ENCODE data around the gene NLRP8.
"Not testable (repeated sequence)": the region's sequence is repeated elsewhere in the genome, so short reads cannot be mapped to it uniquely, and the experiment has no call there.

NLRP8 gene

DNA sequence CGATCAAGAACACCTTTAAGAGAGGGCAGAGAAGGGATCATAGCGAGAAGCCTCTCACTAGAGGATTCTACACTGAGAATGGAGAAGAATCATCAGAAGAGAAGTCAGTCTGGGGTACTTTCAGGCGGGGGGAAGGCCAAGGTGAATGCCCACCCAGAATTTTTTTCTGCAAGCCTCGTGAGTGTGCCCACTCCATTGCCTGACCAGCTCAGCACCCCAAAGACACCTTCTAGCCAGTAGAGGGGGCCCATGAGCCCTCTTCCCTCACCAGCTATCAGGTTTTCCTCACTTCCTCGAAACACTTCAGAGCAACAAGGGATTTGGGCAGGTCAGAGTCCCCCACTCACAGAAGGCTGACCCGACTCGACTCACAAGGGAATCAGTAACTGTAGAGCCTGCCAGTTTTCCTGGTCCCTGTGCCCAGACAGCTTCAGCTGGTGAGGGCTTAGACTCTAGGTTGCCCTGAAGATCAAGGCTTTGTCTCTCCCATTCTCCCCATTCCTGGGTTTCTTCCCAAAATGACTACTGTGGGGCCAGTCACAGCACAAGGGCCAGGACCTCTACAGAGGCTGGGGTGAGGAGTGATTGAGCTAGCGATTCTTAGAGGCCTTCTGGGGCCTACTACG, 33.9 kb upstream of the NLRP8 start:
- no peak overlapping the region for H4K91ac ChIP-seq (ENCODE audit: low read depth, low read length, poor library complexity)
- H2BK12ac ChIP-seq (ENCODE audit: low read length), result no peak overlapping the region
- H2AK5ac ChIP-seq (ENCODE audit: low read depth, low read length), result no peak overlapping the region
- no peak overlapping the region for H3K9ac ChIP-seq (ENCODE audit: low read depth, low read length, poor library complexity)
- H2BK15ac ChIP-seq (ENCODE audit: low read length), result no peak overlapping the region
- WGBS, 2 donors (ENCODE audit: extremely low coverage in 2 of 2, insufficient read length in 2 of 2, insufficient replicate concordance in 1 of 2), result no CpG with 5 or more reads among the region's 9 CpGs
- no peaks in the 10 kb centered on the region for H3K4me1 ChIP-seq (ENCODE audit: control insufficient read depth in 2 of 2, insufficient read depth in 1 of 2, low read depth in 1 of 2, low read length in 2 of 2)
- H3K18ac ChIP-seq (ENCODE audit: low read length), result no peak overlapping the region
- H3K79me1 ChIP-seq (ENCODE audit: low read depth, low read length), result no peaks in the 10 kb centered on the region
- H2AFZ ChIP-seq (ENCODE audit: low read length), result no peak overlapping the region
- no peak overlapping the region for H3K4me2 ChIP-seq (ENCODE audit: insufficient read depth, low read length, poor library complexity, severe bottlenecking)
- H3K36me3 ChIP-seq (replicated peaks in 1 of 2; ENCODE audit: control insufficient read depth in 2 of 2, insufficient read depth in 2 of 2, low read length in 2 of 2), result no peaks in the 10 kb centered on the region
- H3K14ac ChIP-seq (ENCODE audit: low read length), result no peak overlapping the region
- no peak overlapping the region for H2BK5ac ChIP-seq (ENCODE audit: low read length)
- H3K4ac ChIP-seq (ENCODE audit: low read length), result no peak overlapping the region
- peaks cover 0 to 25% of the 10 kb centered on the region in 2 donors for H3K9me3 ChIP-seq (replicated peaks in 1 of 2; ENCODE audit: control insufficient read depth in 2 of 2, insufficient read depth in 1 of 2, low read depth in 1 of 2, low read length in 2 of 2)
- H3K27me3 ChIP-seq (ENCODE audit: control insufficient read depth in 3 of 3, insufficient read depth in 3 of 3, low read depth in 1 of 3, low read length in 3 of 3), result no peaks in the 10 kb centered on the region
- H2BK120ac ChIP-seq (ENCODE audit: low read depth, low read length), result no peak overlapping the region
- H4K8ac ChIP-seq (ENCODE audit: low read depth, low read length), result no peak overlapping the region
- H3K27ac ChIP-seq (replicated peaks; ENCODE audit: low read length), result no peak overlapping the region
- no peak overlapping the region for H3K23ac ChIP-seq (ENCODE audit: low read depth, low read length, poor library complexity)
- no peak for DNase-seq (ENCODE audit: low spot score)
- no peak overlapping the region for H3K4me3 ChIP-seq (ENCODE audit: low read length in 2 of 2)

DNA sequence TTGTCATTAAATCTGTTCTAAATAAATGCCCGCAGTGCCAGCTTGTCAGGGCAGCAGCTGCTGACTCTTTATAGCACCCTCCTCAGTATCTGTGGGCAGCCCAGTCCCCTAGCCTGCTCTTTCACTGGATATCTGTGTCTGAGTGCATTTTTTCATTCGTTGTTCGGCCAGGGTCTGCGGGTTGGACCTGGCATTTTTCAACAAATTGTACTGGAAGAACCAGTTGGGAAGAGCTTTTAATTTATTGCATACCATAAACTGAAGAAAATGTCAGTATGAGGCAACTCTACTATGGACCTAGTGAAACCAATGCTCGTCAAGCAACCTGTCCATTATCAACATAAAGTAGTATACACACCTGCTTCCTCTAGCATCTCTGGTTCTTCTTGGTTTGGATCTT, 24.1 kb upstream of the NLRP8 start:
- no peak overlapping the region for H2BK5ac ChIP-seq (ENCODE audit: low read length)
- no peak overlapping the region for H3K14ac ChIP-seq (ENCODE audit: low read length)
- H3K23ac ChIP-seq (ENCODE audit: low read depth, low read length, poor library complexity), result no peak overlapping the region
- peaks cover 0 to 33% of the 10 kb centered on the region in 2 donors for H3K9me3 ChIP-seq (replicated peaks in 1 of 2; ENCODE audit: control insufficient read depth in 2 of 2, insufficient read depth in 1 of 2, low read depth in 1 of 2, low read length in 2 of 2)
- no peaks in the 10 kb centered on the region for H3K27me3 ChIP-seq (ENCODE audit: control insufficient read depth in 3 of 3, insufficient read depth in 3 of 3, low read depth in 1 of 3, low read length in 3 of 3)
- no CpG with 5 or more reads among the region's 5 CpGs for WGBS, 2 donors (ENCODE audit: extremely low coverage in 2 of 2, insufficient read length in 2 of 2, insufficient replicate concordance in 1 of 2)
- H2BK15ac ChIP-seq (ENCODE audit: low read length), result no peak overlapping the region
- no peak overlapping the region for H3K4me2 ChIP-seq (ENCODE audit: insufficient read depth, low read length, poor library complexity, severe bottlenecking)
- H2BK120ac ChIP-seq (ENCODE audit: low read depth, low read length), result no peak overlapping the region
- H4K91ac ChIP-seq (ENCODE audit: low read depth, low read length, poor library complexity), result no peak overlapping the region
- no peak overlapping the region for H4K8ac ChIP-seq (ENCODE audit: low read depth, low read length)
- H3K9ac ChIP-seq (ENCODE audit: low read depth, low read length, poor library complexity), result no peak overlapping the region
- no peak overlapping the region for H3K4ac ChIP-seq (ENCODE audit: low read length)
- no peaks in the 10 kb centered on the region for H3K79me1 ChIP-seq (ENCODE audit: low read depth, low read length)
- H2BK12ac ChIP-seq (ENCODE audit: low read length), result no peak overlapping the region
- H2AK5ac ChIP-seq (ENCODE audit: low read depth, low read length), result no peak overlapping the region
- H3K4me3 ChIP-seq (ENCODE audit: low read length in 2 of 2), result no peak overlapping the region
- no peaks in the 10 kb centered on the region for H3K36me3 ChIP-seq (replicated peaks in 1 of 2; ENCODE audit: control insufficient read depth in 2 of 2, insufficient read depth in 2 of 2, low read length in 2 of 2)
- no peaks in the 10 kb centered on the region for H3K4me1 ChIP-seq (ENCODE audit: control insufficient read depth in 2 of 2, insufficient read depth in 1 of 2, low read depth in 1 of 2, low read length in 2 of 2)
- no peak for DNase-seq (ENCODE audit: low spot score)
- no peak overlapping the region for H3K27ac ChIP-seq (replicated peaks; ENCODE audit: low read length)
- no peak overlapping the region for H3K18ac ChIP-seq (ENCODE audit: low read length)
- no peak overlapping the region for H2AFZ ChIP-seq (ENCODE audit: low read length)

DNA sequence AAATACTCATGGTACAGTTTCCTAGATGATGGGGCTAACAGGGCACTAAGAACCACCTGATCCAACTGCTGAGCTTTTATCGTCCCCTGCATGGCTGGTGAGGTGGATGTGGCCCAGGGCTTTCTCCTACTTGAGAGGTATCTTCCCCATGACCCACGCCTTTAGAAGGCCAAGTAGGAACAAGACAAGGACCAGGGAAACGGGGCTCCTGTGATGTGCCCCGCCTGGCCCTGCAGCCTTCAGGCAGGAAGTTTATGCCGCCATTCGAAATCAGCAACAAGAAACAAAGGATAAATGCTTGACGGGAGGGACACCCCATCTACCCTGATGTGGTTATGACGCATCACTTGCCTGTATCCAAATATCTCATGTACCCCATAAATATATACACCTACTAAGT, 19.6 kb upstream of the NLRP8 start:
- no peak for DNase-seq (ENCODE audit: low spot score)
- Histone ChIP-seq H2AK5ac (ENCODE audit: low read depth, low read length) (no peak overlapping the region), H3K18ac (ENCODE audit: low read length) (no peak overlapping the region), H2BK5ac (ENCODE audit: low read length) (no peak overlapping the region), H3K27me3 (ENCODE audit: control insufficient read depth in 3 of 3, insufficient read depth in 3 of 3, low read depth in 1 of 3, low read length in 3 of 3) (peaks cover 0 to 3% (median 0%) of the 10 kb centered on the region in 3 experiments), H3K9ac (ENCODE audit: low read depth, low read length, poor library complexity) (no peak overlapping the region), H3K9me3 (replicated peaks in 1 of 2; ENCODE audit: control insufficient read depth in 2 of 2, insufficient read depth in 1 of 2, low read depth in 1 of 2, low read length in 2 of 2) (peaks cover 0 to 43% of the 10 kb centered on the region in 2 donors), H3K79me1 (ENCODE audit: low read depth, low read length) (no peaks in the 10 kb centered on the region), H3K4me2 (ENCODE audit: insufficient read depth, low read length, poor library complexity, severe bottlenecking) (no peak overlapping the region), H2BK15ac (ENCODE audit: low read length) (no peak overlapping the region), H2BK120ac (ENCODE audit: low read depth, low read length) (no peak overlapping the region), H3K27ac (replicated peaks; ENCODE audit: low read length) (no peak overlapping the region), H3K23ac (ENCODE audit: low read depth, low read length, poor library complexity) (no peak overlapping the region), H3K36me3 (replicated peaks in 1 of 2; ENCODE audit: control insufficient read depth in 2 of 2, insufficient read depth in 2 of 2, low read length in 2 of 2) (no peaks in the 10 kb centered on the region), H3K4me3 (ENCODE audit: low read length in 2 of 2) (no peak overlapping the region), H2BK12ac (ENCODE audit: low read length) (no peak overlapping the region), H3K14ac (ENCODE audit: low read length) (no peak overlapping the region), H3K4me1 (ENCODE audit: control insufficient read depth in 2 of 2, insufficient read depth in 1 of 2, low read depth in 1 of 2, low read length in 2 of 2) (no peaks in the 10 kb centered on the region), H3K4ac (ENCODE audit: low read length) (no peak overlapping the region), H4K8ac (ENCODE audit: low read depth, low read length) (no peak overlapping the region), H2AFZ (ENCODE audit: low read length) (no peak overlapping the region), H4K91ac (ENCODE audit: low read depth, low read length, poor library complexity) (no peak overlapping the region)
- WGBS, 2 donors (ENCODE audit: extremely low coverage in 2 of 2, insufficient read length in 2 of 2, insufficient replicate concordance in 1 of 2), result no CpG with 5 or more reads among the region's 8 CpGs

DNA sequence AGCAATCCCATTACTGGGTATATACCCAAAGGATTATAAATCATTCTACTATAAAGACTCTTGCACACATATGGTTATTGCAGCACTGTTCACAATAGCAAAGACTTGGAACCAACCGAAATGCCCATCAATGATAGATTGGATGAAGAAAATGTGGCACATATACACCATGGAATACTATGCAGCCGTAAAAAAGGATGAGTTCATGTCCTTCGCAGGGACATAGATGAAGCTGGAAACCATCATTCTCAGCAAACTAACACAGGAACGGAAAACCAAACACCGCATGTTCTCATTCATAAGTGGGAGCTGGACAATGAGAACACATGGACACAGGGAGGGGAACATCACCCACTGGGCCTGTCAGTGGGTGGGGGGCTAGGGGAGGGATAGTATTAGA, 18.4 kb upstream of the NLRP8 start:
- not testable (repeated sequence) for H3K4me3 ChIP-seq (ENCODE audit: low read length in 2 of 2); H2AFZ ChIP-seq (ENCODE audit: low read length); H3K18ac ChIP-seq (ENCODE audit: low read length); H2BK5ac ChIP-seq (ENCODE audit: low read length); H2BK12ac ChIP-seq (ENCODE audit: low read length); H4K8ac ChIP-seq (ENCODE audit: low read depth, low read length); H3K79me1 ChIP-seq (ENCODE audit: low read depth, low read length); H2BK120ac ChIP-seq (ENCODE audit: low read depth, low read length); H3K23ac ChIP-seq (ENCODE audit: low read depth, low read length, poor library complexity); H3K14ac ChIP-seq (ENCODE audit: low read length); H3K4ac ChIP-seq (ENCODE audit: low read length); H3K27me3 ChIP-seq (ENCODE audit: control insufficient read depth in 3 of 3, insufficient read depth in 3 of 3, low read depth in 1 of 3, low read length in 3 of 3); H3K4me1 ChIP-seq (ENCODE audit: control insufficient read depth in 2 of 2, insufficient read depth in 1 of 2, low read depth in 1 of 2, low read length in 2 of 2); H2AK5ac ChIP-seq (ENCODE audit: low read depth, low read length); H3K9ac ChIP-seq (ENCODE audit: low read depth, low read length, poor library complexity); H3K36me3 ChIP-seq (replicated peaks in 1 of 2; ENCODE audit: control insufficient read depth in 2 of 2, insufficient read depth in 2 of 2, low read length in 2 of 2); H2BK15ac ChIP-seq (ENCODE audit: low read length); H3K27ac ChIP-seq (replicated peaks; ENCODE audit: low read length); DNase-seq (ENCODE audit: low spot score); H4K91ac ChIP-seq (ENCODE audit: low read depth, low read length, poor library complexity); H3K4me2 ChIP-seq (ENCODE audit: insufficient read depth, low read length, poor library complexity, severe bottlenecking)
- peaks cover 0 to 39% of the 10 kb centered on the region in 2 donors for H3K9me3 ChIP-seq (replicated peaks in 1 of 2; ENCODE audit: control insufficient read depth in 2 of 2, insufficient read depth in 1 of 2, low read depth in 1 of 2, low read length in 2 of 2)
- no CpG with 5 or more reads among the region's 5 CpGs for WGBS, 2 donors (ENCODE audit: extremely low coverage in 2 of 2, insufficient read length in 2 of 2, insufficient replicate concordance in 1 of 2)

All from neuronal stem cell (in vitro differentiated cells).